ENCODE measurements around the gene ZNF280A.

ZNF280A gene

DNA sequence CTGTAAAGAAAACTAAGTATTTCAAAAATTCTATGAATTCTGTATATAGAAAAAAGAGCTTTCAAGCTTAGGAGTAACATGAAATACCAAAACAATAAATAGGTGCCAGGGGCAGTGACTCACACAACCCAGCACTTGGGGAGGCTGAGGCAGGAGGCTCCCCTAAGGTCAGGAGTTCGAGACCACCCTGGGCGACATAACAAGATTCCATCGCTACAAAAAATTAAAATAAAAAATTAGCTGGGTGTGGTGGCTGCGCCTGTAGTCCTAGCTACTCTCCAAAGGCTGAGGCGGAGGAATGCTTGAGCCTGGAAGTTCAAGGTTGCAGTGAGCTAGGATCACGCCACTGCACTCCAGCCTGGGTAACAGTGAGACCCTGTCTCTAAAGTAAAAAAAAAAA is 33.0 kb downstream of the ZNF280A start:
- Histone ChIP-seq H3K4me2 (ENCODE audit: low read depth, low read length) (no peak overlapping the region), H3K4me3 (ENCODE audit: low read length) (no peak overlapping the region), H3K9me3 (replicated peaks; ENCODE audit: insufficient read depth, low read length) (no peaks in the 10 kb centered on the region), H2AFZ (ENCODE audit: low read length) (no peak overlapping the region), H3K4me1 (ENCODE audit: low read length) (no peaks in the 10 kb centered on the region), H3K9me2 (replicated peaks; ENCODE audit: insufficient read depth, low read length) (no peaks in the 10 kb centered on the region), H3K79me2 (ENCODE audit: low read length) (no peaks in the 10 kb centered on the region), H3K27me3 (replicated peaks; ENCODE audit: insufficient read depth, low read length) (no peaks in the 10 kb centered on the region), H4K20me1 (ENCODE audit: insufficient read depth, low read length) (no peaks in the 10 kb centered on the region), H3K27ac (ENCODE audit: low read length) (no peak overlapping the region), H3K9ac (ENCODE audit: low read length) (no peak overlapping the region), H3F3A (ENCODE audit: insufficient read depth, low read length) (no peaks in the 10 kb centered on the region), H3K36me3 (replicated peaks; ENCODE audit: insufficient read depth, low read length) (no peaks in the 10 kb centered on the region; the same call in 1 of the 2 replicates)
- no peak for DNase-seq
- TF ChIP-seq CTCF (IDR thresholded peaks at IDR 0.05; ENCODE audit: low read length), result no peak
- TF ChIP-seq EZH2 (optimal IDR thresholded peaks at IDR 0.05; ENCODE audit: low read depth, low read length), result no peak
- TF ChIP-seq EZH2phosphoT487 (IDR thresholded peaks at IDR 0.05; ENCODE audit: low read length), result no peak

GRCh38 chr22:22486132-22486899 is 33.8 kb downstream of the ZNF280A start:
- H3K79me2 ChIP-seq (ENCODE audit: low read length), result no peaks in the 10 kb centered on the region
- H3K4me2 ChIP-seq (ENCODE audit: low read depth, low read length), result no peak overlapping the region
- H3K9me3 ChIP-seq (replicated peaks; ENCODE audit: insufficient read depth, low read length), result no peaks in the 10 kb centered on the region
- no peaks in the 10 kb centered on the region for H3K4me1 ChIP-seq (ENCODE audit: low read length)
- H4K20me1 ChIP-seq (ENCODE audit: insufficient read depth, low read length), result no peaks in the 10 kb centered on the region
- no peak for TF ChIP-seq EZH2 (optimal IDR thresholded peaks at IDR 0.05; ENCODE audit: low read depth, low read length)
- no peak for TF ChIP-seq CTCF (IDR thresholded peaks at IDR 0.05; ENCODE audit: low read length)
- TF ChIP-seq EZH2phosphoT487 (IDR thresholded peaks at IDR 0.05; ENCODE audit: low read length), result no peak
- no peak for DNase-seq
- H3K9ac ChIP-seq (ENCODE audit: low read length), result no peak overlapping the region
- no peaks in the 10 kb centered on the region for H3K27me3 ChIP-seq (replicated peaks; ENCODE audit: insufficient read depth, low read length)
- H3K4me3 ChIP-seq (ENCODE audit: low read length), result no peak overlapping the region
- no peaks in the 10 kb centered on the region; the same call in 1 of the 2 replicates for H3K36me3 ChIP-seq (replicated peaks; ENCODE audit: insufficient read depth, low read length)
- no peaks in the 10 kb centered on the region for H3K9me2 ChIP-seq (replicated peaks; ENCODE audit: insufficient read depth, low read length)
- H3F3A ChIP-seq (ENCODE audit: insufficient read depth, low read length), result no peaks in the 10 kb centered on the region
- no peak overlapping the region for H2AFZ ChIP-seq (ENCODE audit: low read length)
- no peak overlapping the region for H3K27ac ChIP-seq (ENCODE audit: low read length)

DNA sequence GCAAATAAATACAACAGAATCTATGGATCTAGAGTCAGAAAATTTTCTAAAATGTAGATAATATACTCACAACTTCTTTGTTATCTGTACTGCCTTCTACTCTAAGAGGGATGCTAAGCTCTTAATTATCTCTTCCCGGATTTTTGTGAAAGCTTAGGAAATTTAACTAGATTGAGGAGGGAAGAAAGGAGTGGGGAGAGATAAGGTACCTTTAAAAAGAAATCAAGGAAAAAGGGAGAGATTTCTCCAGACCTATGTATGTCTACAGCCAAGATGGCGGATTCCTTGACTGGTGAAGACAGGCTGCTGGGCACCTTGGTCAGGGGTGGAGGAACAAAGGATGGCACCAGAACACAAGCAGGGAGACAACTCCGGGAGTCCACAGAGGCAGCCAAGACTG is 34.5 kb downstream of the ZNF280A start:
- Histone ChIP-seq H3K27me3 (replicated peaks; ENCODE audit: insufficient read depth, low read length) (no peaks in the 10 kb centered on the region), H3K4me2 (ENCODE audit: low read depth, low read length) (no peak overlapping the region), H3K9me3 (replicated peaks; ENCODE audit: insufficient read depth, low read length) (no peaks in the 10 kb centered on the region), H3K4me1 (ENCODE audit: low read length) (no peaks in the 10 kb centered on the region), H3K9ac (ENCODE audit: low read length) (no peak overlapping the region), H3K27ac (ENCODE audit: low read length) (no peak overlapping the region), H3K79me2 (ENCODE audit: low read length) (no peaks in the 10 kb centered on the region), H3K9me2 (replicated peaks; ENCODE audit: insufficient read depth, low read length) (no peaks in the 10 kb centered on the region), H4K20me1 (ENCODE audit: insufficient read depth, low read length) (no peaks in the 10 kb centered on the region), H3K36me3 (replicated peaks; ENCODE audit: insufficient read depth, low read length) (no peaks in the 10 kb centered on the region; the same call in 1 of the 2 replicates), H3F3A (ENCODE audit: insufficient read depth, low read length) (no peaks in the 10 kb centered on the region), H3K4me3 (ENCODE audit: low read length) (no peak overlapping the region), H2AFZ (ENCODE audit: low read length) (no peak overlapping the region)
- DNase-seq, result no peak
- TF ChIP-seq EZH2phosphoT487 (IDR thresholded peaks at IDR 0.05; ENCODE audit: low read length), result no peak
- no peak for TF ChIP-seq CTCF (IDR thresholded peaks at IDR 0.05; ENCODE audit: low read length)
- TF ChIP-seq EZH2 (optimal IDR thresholded peaks at IDR 0.05; ENCODE audit: low read depth, low read length), result no peak
